K562 (cell line): ENCODE measurements around the gene ZPR1. TPM values are rescaled to one million over a fixed set of nuclear protein-coding genes. Genes with fewer than 3 reads are reported as not detected.

ENCODE experiments used
- CLOCK ChIP-seq: fragments of 250-450 bp; sonication (Bioruptor Pico); IDR thresholded peaks from 2 replicates; pipeline ENCODE4 v1.4.0; 2020; ENCODE audit warnings: mild to moderate bottlenecking, moderate library complexity, borderline replicate concordance
- CREB3 ChIP-seq: fragments of 450-650 bp; conservative IDR thresholded peaks from 2 replicates; pipeline ENCODE4 v1.6.1; 2016; ENCODE audit warnings: missing genetic modification characterization, low read depth, mild to moderate bottlenecking, missing compliant biosample characterization, moderate library complexity
- E4F1 ChIP-seq: fragments of 250-450 bp; sonication (Bioruptor Pico); IDR thresholded peaks from 2 replicates; pipeline ENCODE4 v1.5.0; 2021; ENCODE audit warnings: mild to moderate bottlenecking, borderline replicate concordance
- HLTF ChIP-seq: fragments of 450-650 bp; IDR thresholded peaks from 2 replicates; pipeline ENCODE4 v1.6.1; 2016
- MEF2A ChIP-seq: IDR thresholded peaks from 2 replicates; pipeline ENCODE4 v1.6.1; 2011; ENCODE audit warnings: low read depth, mild to moderate bottlenecking, low read length, moderate library complexity; ENCODE audit not compliant: control insufficient read depth
- NFE2 ChIP-seq: IDR thresholded peaks from 2 replicates; pipeline ENCODE4 v1.6.1; 2014; ENCODE audit warnings: antibody characterized with exemption, low read depth
- POLR2B ChIP-seq: fragments of 450-650 bp; IDR thresholded peaks from 2 replicates; pipeline ENCODE4 v1.6.1; 2018; ENCODE audit warnings: low read depth; ENCODE audit not compliant: partially characterized antibody
- RBM17 ChIP-seq: fragments of 200-400 bp; formaldehyde crosslinking; IDR thresholded peaks from 2 replicates; pipeline ENCODE4 v1.6.1; 2017; ENCODE audit warnings: low read depth, mild to moderate bottlenecking, low read length, borderline replicate concordance
- RUNX1 ChIP-seq: sonication (generic); IDR thresholded peaks from 2 replicates; pipeline ENCODE4 v1.6.1; 2016; ENCODE audit warnings: antibody characterized with exemption, low read depth
- TAF1 ChIP-seq: IDR thresholded peaks from 2 replicates; pipeline ENCODE4 v1.6.1; 2011; ENCODE audit warnings: mild to moderate bottlenecking, low read length, moderate library complexity; ENCODE audit not compliant: insufficient read depth, control insufficient read depth, severe bottlenecking; ENCODE audit errors: extremely low read depth
- TCF3 ChIP-seq: sonication (generic); formaldehyde crosslinking; IDR thresholded peaks from 2 replicates; pipeline ENCODE4 v1.4.0; 2020; ENCODE audit warnings: mild to moderate bottlenecking, missing genetic modification reagents
- TEAD1 ChIP-seq, 2 experiments: fragments of 450-650 bp in 1 of 2; sonication (generic) in 1 of 2; formaldehyde crosslinking; IDR thresholded peaks; 2 replicates each; pipeline versions ENCODE4 v1.4.0 to v1.8.0; 2020 to 2022; ENCODE audit warnings: mild to moderate bottlenecking in 2 of 2, missing genetic modification reagents in 1 of 2
- ZBTB1 ChIP-seq: sonication (generic); formaldehyde crosslinking; IDR thresholded peaks from 2 replicates; pipeline ENCODE4 v1.8.1; 2023; ENCODE audit warnings: missing genetic modification reagents, low read depth, mild to moderate bottlenecking, borderline replicate concordance
- ZBTB33 ChIP-seq: sonication (generic); formaldehyde crosslinking; IDR thresholded peaks from 2 replicates; pipeline ENCODE4 v1.8.1; 2023; ENCODE audit warnings: mild to moderate bottlenecking, missing genetic modification reagents
- ZNF140 ChIP-seq: fragments of 250-450 bp; sonication (Bioruptor Pico); IDR thresholded peaks from 2 replicates; pipeline ENCODE4 v1.8.0; 2021; ENCODE audit warnings: moderate library complexity, mild to moderate bottlenecking, inconsistent platforms
- ZNF740 ChIP-seq, 3 experiments: fragments of 200-800 bp in 1 of 3; sonication (Bioruptor generic) in 1 of 3; sonication (generic) in 1 of 3; formaldehyde crosslinking in 1 of 3; IDR thresholded peaks; 2 replicates each; pipeline versions ENCODE4 v1.6.1 to v1.8.0; 2016 to 2022; ENCODE audit warnings: mild to moderate bottlenecking in 2 of 3, missing compliant biosample characterization in 2 of 3, missing genetic modification characterization in 2 of 3, missing genetic modification reagents in 1 of 3
- ZNF780A ChIP-seq: fragments of 250-450 bp; sonication (Bioruptor Pico); IDR thresholded peaks from 2 replicates; pipeline ENCODE4 v1.5.0; 2021; ENCODE audit warnings: mild to moderate bottlenecking
- polyA plus RNA-seq, 8 experiments: library from polyadenylated mRNA; depleted of rRNA in 4 of 8; stranded (reverse) in 5 of 8; unstranded in 3 of 8; fragments of >200 nt; fragmentation: Nextera tagmentation in 2 of 8; fragmentation: Illumina TruSeq in 1 of 8; extraction: Ambion mirVana in 2 of 8; extraction: Trizol in 1 of 8; gene quantifications; 2 replicates each; pipeline versions ENCODE4 v1.2.1 to v1.2.3, GENCODE V29; 2011 to 2014; ENCODE audit warnings: inconsistent platforms in 1 of 8, missing spikeins in 1 of 8
- total RNA-seq, 7 experiments: library from RNA; depleted of rRNA in 6 of 7; stranded (reverse); fragments of >200 nt in 6 of 7; fragmentation: Illumina TruSeq in 2 of 7; extraction: Trizol in 2 of 7; gene quantifications; 2 replicates each; pipeline versions ENCODE4 v1.2.1 to v1.2.3, GENCODE V29; 2011 to 2021; ENCODE audit warnings: low replicate concordance in 1 of 7

The ZPR1 gene
- total and polyA plus RNA-seq, 9 of the 15 experiments (the other 6 are each of a cell fraction or from before 2014, with no cell fraction given), result 13.0 to 120 (median 83.8) TPM

GRCh38 chr11:116772443-116773202 lies 15.2 kb downstream of the ZPR1 start, which contains the start of gene BUD13 (continued):
- TF ChIP-seq ZBTB33 (CRISPR knock-in tag), result no peak
- TF ChIP-seq ZNF740 (CRISPR knock-in tag; IDR thresholded peaks at IDR 0.05), result peak; percentile 65; the same call in 1 of the 2 replicates
- no peak for TF ChIP-seq ZNF740 (tag; IDR thresholded peaks at IDR 0.05)
- no peak for TF ChIP-seq NFE2
- no peak for TF ChIP-seq CLOCK (CRISPR knock-in tag)
- TF ChIP-seq RBM17, result no peak
- TF ChIP-seq TEAD1 (CRISPR knock-in tag; IDR thresholded peaks at IDR 0.05), result no peak
- TF ChIP-seq ZNF780A (CRISPR knock-in tag), result no peak
- TF ChIP-seq CREB3 (tag), result no peak
- peak; percentile 82 for TF ChIP-seq TAF1
- TF ChIP-seq E4F1 (CRISPR knock-in tag), result no peak
- TF ChIP-seq MEF2A, result no peak
- no peak for TF ChIP-seq ZNF140 (CRISPR knock-in tag)
- TF ChIP-seq TCF3 (CRISPR knock-in tag), result peak; percentile 22; the same call in 1 of the 2 replicates
- no peak for TF ChIP-seq HLTF
- no peak for TF ChIP-seq ZBTB1
- TF ChIP-seq POLR2B, result peak; percentile 72
- 0 out of 2 replicates have a peak, but pooled peaks have one; percentile 22 for TF ChIP-seq RUNX1
